Activated naive CD8-positive, alpha-beta T cell treated with anti-CD3 and anti-CD28 coated beads for 36 hours (primary cell): ENCODE data around the gene IL2RA. TPM values are rescaled to one million over a fixed set of nuclear protein-coding genes. Genes with fewer than 3 reads are reported as not detected.
A peak's percentile ranks its signal among the peaks of the same experiment; 100 is the strongest.
"Not testable (repeated sequence)": the region's sequence is repeated elsewhere in the genome, so short reads cannot be mapped to it uniquely, and the experiment has no call there.

ENCODE experiments used
- DNase-seq: peaks from one replicate; pipeline ENCODE4 v3.0.0; 2021
- H3K27ac Mint-ChIP-seq: one replicate; pipeline ENCODE4 v1.8.0; 2022; ENCODE audit warnings: mild to moderate bottlenecking, moderate library complexity, mixed read lengths
- H3K27me3 Mint-ChIP-seq: one replicate; pipeline ENCODE4 v1.8.0; 2022; ENCODE audit warnings: mild to moderate bottlenecking, mixed read lengths
- H3K36me3 Mint-ChIP-seq: one replicate; pipeline ENCODE4 v1.8.0; 2021; ENCODE audit warnings: mild to moderate bottlenecking, mixed read lengths
- H3K4me1 Mint-ChIP-seq: one replicate; pipeline ENCODE4 v1.8.0; 2021; ENCODE audit warnings: mixed read lengths
- H3K4me3 Mint-ChIP-seq: one replicate; pipeline ENCODE4 v1.8.0; 2022; ENCODE audit warnings: mild to moderate bottlenecking, moderate library complexity, mixed read lengths
- H3K9me3 Mint-ChIP-seq: one replicate; pipeline ENCODE4 v1.8.0; 2022; ENCODE audit warnings: mixed read lengths
- total RNA-seq, 2 experiments: library from RNA; stranded (reverse); gene quantifications; one replicate each; pipeline ENCODE4 v1.2.3, GENCODE V29; 2021

Gene IL2RA
- total RNA-seq, 2 experiments from 2014 or later: 680 to 698 TPM

DNA sequence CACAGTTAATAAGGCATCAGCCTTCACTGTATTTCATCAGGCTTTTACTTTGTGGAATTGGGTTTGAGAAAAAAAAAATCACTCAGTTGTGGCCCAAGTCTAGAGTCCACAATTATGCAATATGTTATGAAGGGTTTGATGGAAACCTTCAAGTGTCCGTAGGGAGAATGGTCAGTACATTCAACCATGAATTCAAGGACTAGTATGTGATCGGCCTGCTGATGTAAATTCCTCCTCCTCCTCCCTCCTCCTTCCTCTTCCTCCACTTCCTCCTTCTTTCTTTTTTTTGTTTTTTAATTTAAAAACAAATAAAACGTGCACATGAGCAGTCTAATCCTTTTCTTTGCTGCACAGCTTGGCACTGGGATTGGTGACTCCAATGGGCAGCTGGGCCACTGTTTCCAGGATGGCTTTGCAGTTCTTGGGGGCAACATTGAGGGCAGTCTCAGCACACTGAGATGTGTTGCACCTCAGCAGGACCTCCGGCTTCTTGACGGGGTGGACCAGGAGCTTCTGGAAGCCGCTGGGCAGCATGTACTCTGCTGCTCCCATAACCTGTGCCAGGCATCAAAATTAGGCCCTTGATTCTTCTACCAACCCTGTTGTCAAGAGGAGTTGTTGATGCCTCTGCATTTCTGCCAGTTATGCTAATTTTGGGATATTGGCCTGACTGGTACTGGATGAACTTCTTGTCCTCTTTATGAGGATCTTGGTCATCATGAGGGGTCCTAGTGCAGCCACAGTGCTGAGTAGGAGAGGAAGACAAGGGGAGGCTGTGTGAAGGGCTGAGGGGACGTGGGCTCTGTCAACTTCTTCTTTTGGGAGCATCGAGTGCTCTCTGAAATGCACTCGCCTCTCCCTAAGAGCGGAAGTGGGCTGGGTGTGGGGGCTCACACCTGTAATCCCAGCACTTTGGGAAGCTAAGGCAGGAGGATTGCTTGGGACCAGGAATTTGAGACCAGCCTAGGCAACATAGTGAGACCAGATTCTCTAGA is 9.3 kb upstream of the IL2RA start:
- no peak for DNase-seq
- Mint-ChIP-seq H3K27ac (peak overlapping the region; percentile 96), H3K4me3 (peak overlapping the region; percentile 42), H3K9me3 (peaks cover 6% of the 10 kb centered on the region), H3K4me1 (peaks cover 79% of the 10 kb centered on the region), H3K27me3 (no peaks in the 10 kb centered on the region), H3K36me3 (peaks cover 8% of the 10 kb centered on the region)

- Mint-ChIP-seq H3K27me3 (no peaks in the 10 kb centered on the region), H3K36me3 (peaks cover 8% of the 10 kb centered on the region), H3K4me1 (peaks cover 87% of the 10 kb centered on the region), H3K9me3 (peaks cover 6% of the 10 kb centered on the region), H3K27ac (peak overlapping the region; percentile 96), H3K4me3 (peak overlapping the region; percentile 72)
- DNase-seq: peak; percentile 80
Observed at GRCh38 chr10:6070660-6071059, 8.5 kb upstream of the IL2RA start.

DNA sequence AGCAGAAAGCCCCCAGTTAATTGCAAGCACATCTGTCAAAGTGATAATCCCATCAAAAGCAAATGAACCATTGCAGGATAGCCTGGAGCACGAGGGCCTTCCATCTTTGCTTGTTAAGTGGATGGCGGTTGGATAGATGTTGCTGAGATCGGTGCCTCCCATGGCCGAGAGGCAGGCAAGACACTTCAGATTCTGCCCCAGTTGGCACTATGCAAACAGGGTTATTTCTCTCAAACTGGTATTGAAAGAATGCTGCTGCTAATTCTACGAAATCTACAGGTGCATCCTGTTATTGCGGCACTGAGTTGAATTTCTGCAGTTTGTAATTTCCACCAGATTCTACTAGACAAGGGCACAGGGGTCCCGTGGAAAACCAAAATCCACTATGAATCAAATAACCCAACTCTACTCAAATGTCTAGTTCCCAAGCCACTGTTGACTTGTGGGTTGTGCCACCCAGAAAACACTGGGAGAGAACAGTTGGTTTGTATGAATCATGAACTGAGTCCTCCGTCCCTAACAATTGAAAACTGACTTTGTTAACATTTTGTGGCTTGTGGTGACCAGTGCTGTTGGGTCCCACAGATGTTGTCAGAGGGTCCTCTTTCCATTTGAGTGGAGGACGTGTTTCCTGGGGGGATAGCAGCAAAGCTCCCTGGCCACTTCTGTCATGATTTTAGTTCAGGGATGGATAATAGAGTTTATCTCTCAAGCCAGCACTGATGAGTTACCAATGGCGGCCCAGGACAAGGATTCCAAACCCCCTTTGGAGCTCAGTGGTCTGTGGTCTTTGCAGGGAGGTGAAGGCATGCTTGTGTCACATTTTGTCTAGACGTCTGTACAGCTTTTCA is 7.1 kb upstream of the IL2RA start:
- no peak for DNase-seq
- peak overlapping the region; percentile 96 for H3K27ac Mint-ChIP-seq

GRCh38 chr10:6068422-6068821 is 6.3 kb upstream of the IL2RA start:
- Mint-ChIP-seq H3K4me3 (peak overlapping the region; percentile 72), H3K27ac (peak overlapping the region; percentile 96), H3K36me3 (peaks cover 10% of the 10 kb centered on the region), H3K9me3 (peaks cover 6% of the 10 kb centered on the region), H3K4me1 (peaks cover 84% of the 10 kb centered on the region), H3K27me3 (no peaks in the 10 kb centered on the region)
- peak; percentile 55 for DNase-seq

More for the DNA sequence above, 7.1 kb upstream of the IL2RA start:
- Mint-ChIP-seq H3K27me3 (no peaks in the 10 kb centered on the region), H3K9me3 (peaks cover 8% of the 10 kb centered on the region), H3K4me3 (peak overlapping the region; percentile 72), H3K4me1 (peaks cover 87% of the 10 kb centered on the region), H3K36me3 (peaks cover 10% of the 10 kb centered on the region)

DNA sequence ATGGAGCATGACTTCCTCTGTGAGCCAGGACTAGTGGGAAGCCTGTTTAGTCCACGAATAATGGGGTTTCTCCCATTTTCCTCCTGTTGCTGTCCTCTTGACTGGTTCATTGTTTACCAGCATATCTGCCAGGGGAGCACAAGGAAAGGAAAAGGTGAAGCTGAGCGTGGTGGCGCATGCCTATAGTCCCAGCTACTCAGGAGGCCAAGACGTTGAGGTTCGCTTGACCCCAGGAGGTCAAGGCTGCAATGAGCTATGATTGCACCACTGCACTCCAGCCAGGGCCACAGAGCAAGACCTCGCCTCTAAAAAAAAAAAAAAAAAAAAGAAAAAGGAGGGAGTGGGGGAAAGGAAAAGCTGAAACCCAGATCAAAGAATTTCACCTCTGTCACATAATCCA is 5.8 kb upstream of the IL2RA start:
- H3K9me3 Mint-ChIP-seq: peaks cover 6% of the 10 kb centered on the region
- DNase-seq: no peak
- H3K36me3 Mint-ChIP-seq: peaks cover 10% of the 10 kb centered on the region
- H3K27me3 Mint-ChIP-seq: no peaks in the 10 kb centered on the region
- H3K4me1 Mint-ChIP-seq: peaks cover 82% of the 10 kb centered on the region
- peak overlapping the region; percentile 96 for H3K27ac Mint-ChIP-seq
- H3K4me3 Mint-ChIP-seq: peak overlapping the region; percentile 72

GRCh38 chr10:6067457-6067856 is 5.3 kb upstream of the IL2RA start:
- H3K4me1 Mint-ChIP-seq: peaks cover 81% of the 10 kb centered on the region
- no peaks in the 10 kb centered on the region for H3K27me3 Mint-ChIP-seq
- DNase-seq: no peak
- H3K27ac Mint-ChIP-seq: peak overlapping the region; percentile 51
- peaks cover 6% of the 10 kb centered on the region for H3K9me3 Mint-ChIP-seq
- H3K36me3 Mint-ChIP-seq: peaks cover 10% of the 10 kb centered on the region
- peak overlapping the region; percentile 72 for H3K4me3 Mint-ChIP-seq

- Mint-ChIP-seq H3K27ac (peak overlapping the region; percentile 83), H3K4me3 (peak overlapping the region; percentile 62), H3K4me1 (peaks cover 68% of the 10 kb centered on the region), H3K27me3 (peaks cover 4% of the 10 kb centered on the region), H3K36me3 (peaks cover 25% of the 10 kb centered on the region), H3K9me3 (peaks cover 6% of the 10 kb centered on the region)
- no peak for DNase-seq
Observed at GRCh38 chr10:6065835-6066234, 3.7 kb upstream of the IL2RA start.

GRCh38 chr10:6065406-6065805 is 3.2 kb upstream of the IL2RA start:
- peaks cover 26% of the 10 kb centered on the region for H3K36me3 Mint-ChIP-seq
- peaks cover 4% of the 10 kb centered on the region for H3K27me3 Mint-ChIP-seq
- peak overlapping the region; percentile 11 for H3K4me3 Mint-ChIP-seq
- peaks cover 64% of the 10 kb centered on the region for H3K4me1 Mint-ChIP-seq
- H3K27ac Mint-ChIP-seq: peak overlapping the region; percentile 83
- no peak for DNase-seq
- peaks cover 5% of the 10 kb centered on the region for H3K9me3 Mint-ChIP-seq

DNA sequence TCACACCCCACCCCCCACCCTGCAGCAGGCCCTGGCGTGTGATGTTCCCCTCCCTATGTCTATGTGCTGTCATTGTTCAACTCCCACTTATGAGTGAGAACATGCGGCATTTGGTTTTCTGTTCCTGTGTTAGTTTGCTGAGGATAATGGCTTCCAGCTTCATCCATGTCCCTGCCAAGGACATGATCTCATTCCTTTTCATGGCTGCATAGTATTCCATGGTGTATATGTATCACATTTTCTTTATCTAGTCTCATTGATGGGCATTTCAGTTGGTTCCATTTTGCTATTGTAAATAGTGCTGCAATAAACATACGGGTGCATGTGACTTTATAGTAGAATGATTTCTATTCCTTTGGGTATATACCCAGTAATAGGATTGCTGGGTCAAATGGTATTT is 2.6 kb upstream of the IL2RA start:
- Mint-ChIP-seq H3K4me1 (peaks cover 61% of the 10 kb centered on the region), H3K27ac (peak overlapping the region; percentile 83), H3K36me3 (peaks cover 30% of the 10 kb centered on the region)
- not testable (repeated sequence) for H3K4me3 Mint-ChIP-seq, H3K27me3 Mint-ChIP-seq, DNase-seq, H3K9me3 Mint-ChIP-seq

DNA sequence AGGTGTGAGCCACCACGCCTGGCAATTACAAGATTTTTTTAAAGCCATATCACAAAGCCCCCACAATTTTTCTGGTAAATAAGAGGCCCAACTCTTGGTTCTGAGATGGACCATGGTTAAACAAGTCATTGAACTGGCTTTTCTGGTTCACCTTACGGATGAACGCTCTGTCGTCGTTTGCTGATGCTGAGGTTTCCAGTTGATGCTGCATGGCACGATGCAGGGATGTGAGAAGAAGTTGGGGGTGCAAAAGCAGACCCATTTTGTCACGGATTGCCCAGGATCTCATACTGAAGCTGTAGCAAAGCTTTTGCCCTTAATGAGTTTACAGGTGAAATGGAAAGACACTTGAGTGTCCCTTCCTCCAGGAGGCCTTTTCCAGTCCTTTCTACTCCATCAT is 2.0 kb upstream of the IL2RA start:
- H3K4me1 Mint-ChIP-seq: peaks cover 56% of the 10 kb centered on the region
- peaks cover 4% of the 10 kb centered on the region for H3K27me3 Mint-ChIP-seq
- no peak overlapping the region for H3K27ac Mint-ChIP-seq
- H3K4me3 Mint-ChIP-seq: no peak overlapping the region
- DNase-seq: no peak
- peaks cover 3% of the 10 kb centered on the region for H3K9me3 Mint-ChIP-seq
- peaks cover 36% of the 10 kb centered on the region for H3K36me3 Mint-ChIP-seq

- H3K36me3 Mint-ChIP-seq: peaks cover 65% of the 10 kb centered on the region
- DNase-seq: no peak
- peaks cover 58% of the 10 kb centered on the region for H3K4me1 Mint-ChIP-seq
- H3K4me3 Mint-ChIP-seq: peak overlapping the region; percentile 91
- H3K27me3 Mint-ChIP-seq: peaks cover 4% of the 10 kb centered on the region
- peaks cover 3% of the 10 kb centered on the region for H3K9me3 Mint-ChIP-seq
- H3K27ac Mint-ChIP-seq: peak overlapping the region; percentile 95
Observed at GRCh38 chr10:6061056-6061455, 1.1 kb downstream of the IL2RA start.

GRCh38 chr10:6059506-6059905 is 2.7 kb downstream of the IL2RA start:
- peak overlapping the region; percentile 91 for H3K4me3 Mint-ChIP-seq
- peaks cover 54% of the 10 kb centered on the region for H3K4me1 Mint-ChIP-seq
- H3K36me3 Mint-ChIP-seq: peaks cover 73% of the 10 kb centered on the region
- DNase-seq: no peak
- peaks cover 4% of the 10 kb centered on the region for H3K27me3 Mint-ChIP-seq
- peak overlapping the region; percentile 95 for H3K27ac Mint-ChIP-seq
- H3K9me3 Mint-ChIP-seq: no peaks in the 10 kb centered on the region

GRCh38 chr10:6058682-6059475 is 3.3 kb downstream of the IL2RA start:
- no peaks in the 10 kb centered on the region for H3K9me3 Mint-ChIP-seq
- DNase-seq: no peak
- peaks cover 79% of the 10 kb centered on the region for H3K36me3 Mint-ChIP-seq
- peaks cover 5% of the 10 kb centered on the region for H3K27me3 Mint-ChIP-seq
- peak overlapping the region; percentile 91 for H3K4me3 Mint-ChIP-seq
- H3K4me1 Mint-ChIP-seq: peaks cover 58% of the 10 kb centered on the region
- H3K27ac Mint-ChIP-seq: peak overlapping the region; percentile 95

GRCh38 chr10:6056411-6057135 is 5.6 kb downstream of the IL2RA start:
- peak overlapping the region; percentile 91 for H3K4me3 Mint-ChIP-seq

More at GRCh38 chr10:6056411-6057135, 5.6 kb downstream of the IL2RA start:
- no peak for DNase-seq
- H3K36me3 Mint-ChIP-seq: peaks cover 91% of the 10 kb centered on the region
- H3K27ac Mint-ChIP-seq: peak overlapping the region; percentile 95
- peaks cover 3% of the 10 kb centered on the region for H3K27me3 Mint-ChIP-seq
- peaks cover 69% of the 10 kb centered on the region for H3K4me1 Mint-ChIP-seq
- H3K9me3 Mint-ChIP-seq: no peaks in the 10 kb centered on the region
